HepG2 (cell line): ENCODE results near the gene TMEM134. TPM values are rescaled to one million over a fixed set of nuclear protein-coding genes. Genes with fewer than 3 reads are reported as not detected.

Experiments
- BRD4 ChIP-seq: sonication (generic); formaldehyde crosslinking; IDR thresholded peaks from 2 replicates; pipeline ENCODE4 v1.4.0; 2020; ENCODE audit warnings: missing genetic modification reagents
- CC2D1A ChIP-seq: sonication (generic); formaldehyde crosslinking; IDR thresholded peaks from 2 replicates; pipeline ENCODE4 v1.8.1; 2023; ENCODE audit warnings: mild to moderate bottlenecking, missing genetic modification reagents
- HDAC1 ChIP-seq: sonication (generic); formaldehyde crosslinking; IDR thresholded peaks from 2 replicates; pipeline ENCODE4 v1.5.1; 2020; ENCODE audit warnings: mild to moderate bottlenecking, missing genetic modification reagents
- HNRNPH1 ChIP-seq: fragments of 200-400 bp; formaldehyde crosslinking; optimal IDR thresholded peaks from 2 replicates; pipeline ENCODE3; 2017; ENCODE audit warnings: mild to moderate bottlenecking, low read depth, low read length
- JUN ChIP-seq: sonication (generic); formaldehyde crosslinking; IDR thresholded peaks from 2 replicates; pipeline ENCODE4 v1.4.0; 2020; ENCODE audit warnings: mild to moderate bottlenecking, missing genetic modification reagents
- MBD4 ChIP-seq: IDR thresholded peaks from 2 replicates; pipeline ENCODE4 v1.6.1; 2012; ENCODE audit warnings: low read length, inconsistent platforms, borderline replicate concordance
- MZF1 ChIP-seq: sonication (generic); formaldehyde crosslinking; IDR thresholded peaks from 2 replicates; pipeline ENCODE4 v1.8.1; 2023; ENCODE audit warnings: mild to moderate bottlenecking, missing genetic modification reagents, borderline replicate concordance
- NR3C1 ChIP-seq: sonication (generic); formaldehyde crosslinking; IDR thresholded peaks from 2 replicates; pipeline ENCODE4 v1.4.0; 2020; ENCODE audit warnings: missing genetic modification reagents
- RNF2 ChIP-seq: fragments of 450-650 bp; conservative IDR thresholded peaks from 2 replicates; pipeline ENCODE4 v1.6.1; 2016; ENCODE audit warnings: low read depth
- SAP130 ChIP-seq: IDR thresholded peaks from 2 replicates; pipeline ENCODE4 v1.6.1; 2016; ENCODE audit warnings: low read depth
- SIN3A ChIP-seq: IDR thresholded peaks from 2 replicates; pipeline ENCODE4 v1.6.1; 2011; ENCODE audit warnings: low read depth, mild to moderate bottlenecking, control low read depth, low read length, borderline replicate concordance
- SMARCC2 ChIP-seq: fragments of 450-650 bp; IDR thresholded peaks from 2 replicates; pipeline ENCODE4 v1.6.1; 2017; ENCODE audit warnings: antibody characterized with exemption, mild to moderate bottlenecking
- SSRP1 ChIP-seq: IDR thresholded peaks from 2 replicates; pipeline ENCODE4 v1.6.1; 2016; ENCODE audit warnings: control low read depth
- TEAD2 ChIP-seq: sonication (generic); formaldehyde crosslinking; IDR thresholded peaks from 2 replicates; pipeline ENCODE4 v1.9.0; 2021; ENCODE audit warnings: missing genetic modification reagents
- TFDP1 ChIP-seq: IDR thresholded peaks from 2 replicates; pipeline ENCODE4 v1.6.1; 2016; ENCODE audit warnings: missing compliant biosample characterization, missing genetic modification reagents, borderline replicate concordance
- ZNF101 ChIP-seq: sonication (generic); formaldehyde crosslinking; IDR thresholded peaks from 2 replicates; pipeline ENCODE4 v1.4.0; 2020; ENCODE audit warnings: mild to moderate bottlenecking, low read depth, missing genetic modification reagents, borderline replicate concordance
- ZNF280B ChIP-seq: sonication (generic); formaldehyde crosslinking; IDR thresholded peaks from 2 replicates; pipeline ENCODE4 v1.5.0; 2020; ENCODE audit warnings: missing genetic modification reagents, mild to moderate bottlenecking, borderline replicate concordance
- ZNF33A ChIP-seq: sonication (generic); formaldehyde crosslinking; IDR thresholded peaks from 2 replicates; pipeline ENCODE4 v1.5.1; 2020; ENCODE audit warnings: missing genetic modification reagents, mild to moderate bottlenecking, moderate library complexity, borderline replicate concordance
- ZNF441 ChIP-seq: sonication (generic); formaldehyde crosslinking; IDR thresholded peaks from 2 replicates; pipeline ENCODE4 v1.7.0; 2021; ENCODE audit warnings: missing genetic modification reagents, borderline replicate concordance
- ZNF704 ChIP-seq: sonication (generic); formaldehyde crosslinking; IDR thresholded peaks from 2 replicates; pipeline ENCODE4 v1.8.1; 2023; ENCODE audit warnings: mild to moderate bottlenecking, inconsistent platforms, moderate library complexity, missing genetic modification reagents, borderline replicate concordance
- ZNF878 ChIP-seq: sonication (generic); formaldehyde crosslinking; IDR thresholded peaks from 2 replicates; pipeline ENCODE4 v1.8.1; 2023; ENCODE audit warnings: mild to moderate bottlenecking, missing genetic modification reagents, moderate library complexity
- ZSCAN20 ChIP-seq: sonication (generic); formaldehyde crosslinking; IDR thresholded peaks from 2 replicates; pipeline ENCODE4 v1.4.0; 2020; ENCODE audit warnings: missing genetic modification reagents, mild to moderate bottlenecking, borderline replicate concordance
- polyA plus RNA-seq, 8 experiments: library from polyadenylated mRNA; depleted of rRNA in 3 of 8; stranded (reverse) in 7 of 8; unstranded in 1 of 8; fragments of >200 nt; fragmentation: Illumina TruSeq in 4 of 8; extraction: Trizol in 4 of 8; gene quantifications; 2 replicates each; pipeline versions ENCODE4 v1.2.1 to v1.2.3, GENCODE V29; 2011 to 2016; ENCODE audit warnings: low read depth in 4 of 8, missing spikeins in 1 of 8, mixed read lengths in 1 of 8; ENCODE audit not compliant: insufficient read depth in 1 of 8
- total RNA-seq, 5 experiments: library from RNA; depleted of rRNA; stranded (reverse); fragments of >200 nt; fragmentation: Illumina TruSeq; extraction: Trizol; gene quantifications; 2 replicates each; pipeline ENCODE4 v1.2.3, GENCODE V29; 2016; ENCODE audit warnings: low read depth in 1 of 5
- TF ChIP-seq, protein P1 (sequence below), 2 experiments: sonication (generic) in 1 of 2; formaldehyde crosslinking in 1 of 2; IDR thresholded peaks; 2 replicates each; pipeline versions ENCODE4 v1.4.0 to v1.6.1; 2018 to 2020; ENCODE audit warnings: missing genetic modification reagents in 2 of 2, borderline replicate concordance in 1 of 2, low read depth in 1 of 2, mild to moderate bottlenecking in 1 of 2, missing biosample characterization in 1 of 2

TMEM134 gene
- total and polyA plus RNA-seq, 2 of the 13 experiments (the other 11 are each of a cell fraction or from before 2014, with no cell fraction given) = 6.9 to 26.9 TPM

- TF ChIP-seq, protein P1, sequence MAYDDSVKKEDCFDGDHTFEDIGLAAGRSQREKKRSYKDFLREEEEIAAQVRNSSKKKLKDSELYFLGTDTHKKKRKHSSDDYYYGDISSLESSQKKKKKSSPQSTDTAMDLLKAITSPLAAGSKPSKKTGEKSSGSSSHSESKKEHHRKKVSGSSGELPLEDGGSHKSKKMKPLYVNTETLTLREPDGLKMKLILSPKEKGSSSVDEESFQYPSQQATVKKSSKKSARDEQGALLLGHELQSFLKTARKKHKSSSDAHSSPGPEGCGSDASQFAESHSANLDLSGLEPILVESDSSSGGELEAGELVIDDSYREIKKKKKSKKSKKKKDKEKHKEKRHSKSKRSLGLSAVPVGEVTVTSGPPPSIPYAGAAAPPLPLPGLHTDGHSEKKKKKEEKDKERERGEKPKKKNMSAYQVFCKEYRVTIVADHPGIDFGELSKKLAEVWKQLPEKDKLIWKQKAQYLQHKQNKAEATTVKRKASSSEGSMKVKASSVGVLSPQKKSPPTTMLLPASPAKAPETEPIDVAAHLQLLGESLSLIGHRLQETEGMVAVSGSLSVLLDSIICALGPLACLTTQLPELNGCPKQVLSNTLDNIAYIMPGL (CRISPR knock-in tag; IDR thresholded peaks at IDR 0.05; ENCODE audit: borderline replicate concordance in 1 of 2, low read depth in 1 of 2) = peak; percentile 76 to 78; a peak in 3 of 4 replicates
- TF ChIP-seq CC2D1A (CRISPR knock-in tag) (no peak), TEAD2 (CRISPR knock-in tag) (peak; percentile 90; the same call in 1 of the 2 replicates), RNF2 (peak; percentile 100), HDAC1 (peak; percentile 84), BRD4 (CRISPR knock-in tag) (peak; percentile 86), JUN (CRISPR knock-in tag) (peak; percentile 77; the same call in 1 of the 2 replicates), HNRNPH1 (no peak), ZNF101 (CRISPR knock-in tag) (peak; percentile 97), MBD4 (no peak), ZNF878 (peak; percentile 97), SIN3A (peak; percentile 9; the same call in 1 of the 2 replicates), MZF1 (CRISPR knock-in tag) (no peak), ZNF280B (peak; percentile 96), ZNF704 (CRISPR knock-in tag) (peak; percentile 99), NR3C1 (CRISPR knock-in tag) (no peak), ZNF441 (CRISPR knock-in tag) (peak; percentile 93), ZSCAN20 (CRISPR knock-in tag) (0 out of 2 replicates have a peak, but pooled peaks have one; percentile 49), ZNF33A (CRISPR knock-in tag) (no peak; the same call in 1 of the 2 replicates), SMARCC2 (no peak), SAP130 (CRISPR knock-in tag) (peak; percentile 89), TFDP1 (peak; percentile 100), SSRP1 (CRISPR knock-in tag) (no peak)
Observed at GRCh38 chr11:67482827-67483798, 14.1 kb upstream of the TMEM134 start, which contains the start of gene AIP (continued).
